Testis (tissue), 3 donors: Measurements from ENCODE around the gene LYVE1. TPM values are rescaled to one million over a fixed set of nuclear protein-coding genes. Genes with fewer than 3 reads are reported as not detected.

ENCODE experiments used
- DNase-seq: peaks from one replicate; pipeline ENCODE4 v3.0.0-alpha.2; 2019
- H3K27ac ChIP-seq, 2 donors: fragments of 200-600 bp; sonication (generic); one replicate each; pipeline ENCODE4 v1.5.1; 2019
- H3K27me3 ChIP-seq: fragments of 200-600 bp; sonication (generic); one replicate; pipeline ENCODE4 v1.5.1; 2019
- H3K36me3 ChIP-seq: fragments of 200-600 bp; sonication (generic); one replicate; pipeline ENCODE4 v1.5.1; 2017; ENCODE audit warnings: low read depth; ENCODE audit errors: missing control alignments
- H3K4me1 ChIP-seq: fragments of 200-600 bp; sonication (generic); one replicate; pipeline ENCODE4 v1.5.1; 2019
- H3K4me3 ChIP-seq, 2 donors: fragments of 200-600 bp; sonication (generic); one replicate each; pipeline ENCODE4 v1.5.1; 2017 to 2019
- H3K9me3 ChIP-seq: fragments of 200-600 bp; sonication (generic); one replicate; pipeline ENCODE4 v1.5.1; 2017
- POLR2A ChIP-seq: fragments of 450-650 bp; IDR thresholded peaks from one replicate; pipeline ENCODE4 v1.6.1; 2017; ENCODE audit warnings: antibody characterized with exemption, mild to moderate bottlenecking, moderate library complexity
- WGBS, 2 donors: methylation state at CpG; one replicate each; pipeline ENCODE4 v1.1.5; 2018; 5-methylcytosine and 5-hydroxymethylcytosine counted together
- intact Hi-C: fragments of 100-400 bp; cut with DNase I; formaldehyde crosslinking; loops from one replicate; pipeline ENCODE4 v1.15.1; 2023; ENCODE audit warnings: low total_unique reads
- polyA plus RNA-seq: library from polyadenylated mRNA; stranded (reverse); fragments of 350-450 nt; fragmentation: Illumina TruSeq; extraction: RNeasy Lipid Tissue Mini Kit (QIAGEN cat#74804); gene quantifications from one replicate; pipeline ENCODE4 v1.2.3, GENCODE V29; 2014; ENCODE audit warnings: low read depth, low replicate concordance; ENCODE audit not compliant: insufficient read depth
- total RNA-seq, 2 donors: library from RNA; depleted of rRNA; stranded (reverse); fragments of >200 nt; gene quantifications; one replicate each; pipeline ENCODE4 v1.2.3, GENCODE V29; 2016
- TF ChIP-seq, protein P1 (sequence below), 3 experiments: fragments of 450-650 bp in 2 of 3; fragments of 200-600 bp in 1 of 3; sonication (generic) in 1 of 3; IDR thresholded peaks; one replicate each; pipeline ENCODE4 v1.5.1; 2016 to 2019; ENCODE audit warnings: antibody characterized with exemption in 3 of 3, mild to moderate bottlenecking in 2 of 3, moderate library complexity in 1 of 3

The LYVE1 gene
- total and polyA plus RNA-seq, 3 donors from 2014 or later, result 4.6 to 24.1 (median 7.5) TPM

- WGBS, 2 donors, result 39 to 47% methylated on average over 5 of the region's 5 CpGs
- intact Hi-C loops, result no loop called here
- H3K4me1 ChIP-seq, result no peaks in the 10 kb centered on the region
- no peaks in the 10 kb centered on the region for H3K27me3 ChIP-seq
- no peaks in the 10 kb centered on the region for H3K9me3 ChIP-seq
- H3K27ac ChIP-seq, result peak overlapping the region; percentile 92 to 96
- no peaks in the 10 kb centered on the region for H3K36me3 ChIP-seq
- peak overlapping the region; percentile 89 to 90 for H3K4me3 ChIP-seq
- TF ChIP-seq, protein P1, sequence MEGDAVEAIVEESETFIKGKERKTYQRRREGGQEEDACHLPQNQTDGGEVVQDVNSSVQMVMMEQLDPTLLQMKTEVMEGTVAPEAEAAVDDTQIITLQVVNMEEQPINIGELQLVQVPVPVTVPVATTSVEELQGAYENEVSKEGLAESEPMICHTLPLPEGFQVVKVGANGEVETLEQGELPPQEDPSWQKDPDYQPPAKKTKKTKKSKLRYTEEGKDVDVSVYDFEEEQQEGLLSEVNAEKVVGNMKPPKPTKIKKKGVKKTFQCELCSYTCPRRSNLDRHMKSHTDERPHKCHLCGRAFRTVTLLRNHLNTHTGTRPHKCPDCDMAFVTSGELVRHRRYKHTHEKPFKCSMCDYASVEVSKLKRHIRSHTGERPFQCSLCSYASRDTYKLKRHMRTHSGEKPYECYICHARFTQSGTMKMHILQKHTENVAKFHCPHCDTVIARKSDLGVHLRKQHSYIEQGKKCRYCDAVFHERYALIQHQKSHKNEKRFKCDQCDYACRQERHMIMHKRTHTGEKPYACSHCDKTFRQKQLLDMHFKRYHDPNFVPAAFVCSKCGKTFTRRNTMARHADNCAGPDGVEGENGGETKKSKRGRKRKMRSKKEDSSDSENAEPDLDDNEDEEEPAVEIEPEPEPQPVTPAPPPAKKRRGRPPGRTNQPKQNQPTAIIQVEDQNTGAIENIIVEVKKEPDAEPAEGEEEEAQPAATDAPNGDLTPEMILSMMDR (IDR thresholded peaks at IDR 0.05), result no peak
- DNase-seq, result no peak
These were observed 26.9 kb downstream of the LYVE1 start for GRCh38 chr11:10541561-10541930.

- WGBS, 2 donors, result 0 to 1% methylated on average over 4 to 46 of the region's 54 CpGs
- H3K27me3 ChIP-seq, result no peaks in the 10 kb centered on the region
- H3K4me3 ChIP-seq, result peak within 1 kb of the TSS; percentile 89 to 90
- H3K9me3 ChIP-seq, result no peaks in the 10 kb centered on the region
- TF ChIP-seq, protein P1 (IDR thresholded peaks at IDR 0.05), result peak; percentile 79 to 94 (median 93)
- peak; percentile 68 for TF ChIP-seq POLR2A
- H3K36me3 ChIP-seq, result no peaks in the 10 kb centered on the region
- peak within 1 kb of the TSS; percentile 92 to 96 for H3K27ac ChIP-seq
- no peaks in the 10 kb centered on the region for H3K4me1 ChIP-seq
- intact Hi-C loops, result no loop called here
- DNase-seq, result peak; percentile 97
These were observed 27.4 kb downstream of the LYVE1 start, which contains the start of gene RNF141 for GRCh38 chr11:10540915-10541560. RNF141 (minus strand) TSS chr11:10541187; CDS start chr11:10534158, 7,029 bp downstream.

- H3K9me3 ChIP-seq, result no peaks in the 10 kb centered on the region
- H3K4me1 ChIP-seq, result no peaks in the 10 kb centered on the region
- peak; percentile 61 for DNase-seq
- 0% methylated on average over 24 of the region's 25 CpGs; no CpG with 5 or more reads in 1 of the 2 donors for WGBS, 2 donors
- TF ChIP-seq, protein P1 (IDR thresholded peaks at IDR 0.05), result no peak
- TF ChIP-seq POLR2A, result no peak
- H3K36me3 ChIP-seq, result no peaks in the 10 kb centered on the region
- H3K4me3 ChIP-seq, result peak overlapping the region; percentile 89 to 90
- intact Hi-C loops, result no loop called here
- no peaks in the 10 kb centered on the region for H3K27me3 ChIP-seq
- peak overlapping the region; percentile 92 to 96 for H3K27ac ChIP-seq
These were observed 27.9 kb downstream of the LYVE1 start for GRCh38 chr11:10540546-10540914.

- intact Hi-C loops, result no loop called here
- no peak overlapping the region for H3K4me3 ChIP-seq
- no peaks in the 10 kb centered on the region for H3K36me3 ChIP-seq
- H3K27me3 ChIP-seq, result no peaks in the 10 kb centered on the region
- no peaks in the 10 kb centered on the region for H3K4me1 ChIP-seq
- no peaks in the 10 kb centered on the region for H3K9me3 ChIP-seq
- TF ChIP-seq, protein P1 (IDR thresholded peaks at IDR 0.05), result no peak
- TF ChIP-seq POLR2A, result no peak
- H3K27ac ChIP-seq, result no peak overlapping the region
- DNase-seq, result no peak
These were observed 29.1 kb downstream of the LYVE1 start for GRCh38 chr11:10539339-10539738.

DNA sequence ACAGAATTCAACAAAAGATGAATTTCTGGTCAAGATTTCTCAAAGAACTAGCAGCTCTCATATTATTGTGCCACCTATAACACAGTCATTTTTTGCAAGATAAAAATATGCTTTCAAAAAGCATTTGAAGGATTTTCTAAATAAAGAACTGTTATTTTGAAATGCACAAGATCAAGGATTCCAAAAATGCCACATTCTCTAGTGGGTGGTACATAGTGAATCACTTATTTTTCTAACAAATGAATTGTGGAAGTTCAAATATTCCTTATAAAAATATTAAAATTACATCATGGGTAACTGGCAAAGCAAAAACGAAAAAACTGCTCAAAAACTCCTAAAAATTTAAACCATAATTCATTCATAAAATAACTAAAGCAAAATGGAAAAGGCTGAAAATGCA, 29.5 kb downstream of the LYVE1 start:
- Histone ChIP-seq H3K4me3 (no peak overlapping the region), H3K9me3 (no peaks in the 10 kb centered on the region), H3K27ac (no peak overlapping the region), H3K27me3 (no peaks in the 10 kb centered on the region), H3K4me1 (no peaks in the 10 kb centered on the region), H3K36me3 (no peaks in the 10 kb centered on the region)
- TF ChIP-seq, protein P1 (IDR thresholded peaks at IDR 0.05), result no peak
- TF ChIP-seq POLR2A, result no peak
- 48 to 65% methylated on average over 1 of the region's 1 CpG for WGBS, 2 donors
- intact Hi-C loops, result no loop called here
- no peak for DNase-seq
